HEK293T (cell line): ENCODE measurements around the gene RNF213.

Experiments
- ARNT ChIP-seq: fragments of 450-650 bp; IDR thresholded peaks from 2 replicates; pipeline ENCODE4 v1.6.1; 2017; ENCODE audit warnings: mild to moderate bottlenecking
- FOXM1 ChIP-seq: fragments of 450-650 bp; IDR thresholded peaks from 2 replicates; pipeline ENCODE4 v1.6.1; 2017; ENCODE audit warnings: mild to moderate bottlenecking, borderline replicate concordance
- HDGF ChIP-seq: fragments of 450-650 bp; IDR thresholded peaks from 2 replicates; pipeline ENCODE4 v1.6.1; 2017; ENCODE audit warnings: antibody characterized with exemption, borderline replicate concordance
- NFRKB ChIP-seq: fragments of 450-650 bp; IDR thresholded peaks from 2 replicates; pipeline ENCODE4 v1.6.1; 2016; ENCODE audit warnings: mild to moderate bottlenecking, moderate library complexity
- TF ChIP-seq, protein P1 (sequence below): fragments of 450-650 bp; IDR thresholded peaks from 2 replicates; pipeline ENCODE4 v1.6.1; 2016

- TF ChIP-seq ARNT (no peak), HDGF (no peak), FOXM1 (no peak), NFRKB (no peak)
- TF ChIP-seq, protein P1, sequence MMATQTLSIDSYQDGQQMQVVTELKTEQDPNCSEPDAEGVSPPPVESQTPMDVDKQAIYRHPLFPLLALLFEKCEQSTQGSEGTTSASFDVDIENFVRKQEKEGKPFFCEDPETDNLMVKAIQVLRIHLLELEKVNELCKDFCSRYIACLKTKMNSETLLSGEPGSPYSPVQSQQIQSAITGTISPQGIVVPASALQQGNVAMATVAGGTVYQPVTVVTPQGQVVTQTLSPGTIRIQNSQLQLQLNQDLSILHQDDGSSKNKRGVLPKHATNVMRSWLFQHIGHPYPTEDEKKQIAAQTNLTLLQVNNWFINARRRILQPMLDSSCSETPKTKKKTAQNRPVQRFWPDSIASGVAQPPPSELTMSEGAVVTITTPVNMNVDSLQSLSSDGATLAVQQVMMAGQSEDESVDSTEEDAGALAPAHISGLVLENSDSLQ: no peak
These were observed 2.9 kb upstream of the RNF213 start for GRCh38 chr17:80257716-80258213.
